H1 (cell line): ENCODE results near the gene UBE2E2. TPM values are rescaled to one million over a fixed set of nuclear protein-coding genes. Genes with fewer than 3 reads are reported as not detected.

Source experiments
- CTCF ChIA-PET: fragments of 300-600 bp; sonication (Branson Sonifier 250); formaldehyde crosslinking; loops from one replicate; lab custom pipeline; 2021; ENCODE audit not compliant: partially characterized antibody; lab: Charles Lee
- POLR2A ChIA-PET: fragments of 300-600 bp; sonication (Branson Sonifier 250); formaldehyde crosslinking; loops from one replicate; lab custom pipeline; 2021; ENCODE audit warnings: inconsistent platforms; ENCODE audit not compliant: partially characterized antibody; lab: Charles Lee
- DNase-seq, 2 experiments: peaks; one replicate each; pipeline versions ENCODE4 v3.0.0 to v3.0.0-alpha.2; 2010 to 2022; ENCODE audit warnings: low spot score in 2 of 2, low read depth in 1 of 2, mixed read lengths in 1 of 2
- FAIRE-seq: peaks from 2 replicates; lab custom pipeline; 2011; peaks lifted over from hg19 to GRCh38; lab: Jason Lieb, UNC
- H2AFZ ChIP-seq: 2 replicates; pipeline ENCODE4 v1.8.1; 2012; ENCODE audit warnings: low read length, inconsistent platforms
- H2AK5ac ChIP-seq: 2 replicates; pipeline ENCODE4 v1.6.1; 2013; ENCODE audit warnings: low read depth, low read length
- H2BK120ac ChIP-seq: replicated peaks from 2 replicates; pipeline ENCODE3; 2013; ENCODE audit warnings: low read depth, low read length, inconsistent platforms
- H2BK12ac ChIP-seq: 2 replicates; pipeline ENCODE4 v1.6.1; 2013; ENCODE audit warnings: low read depth, low read length
- H2BK15ac ChIP-seq: 2 replicates; pipeline ENCODE4 v1.6.1; 2013; ENCODE audit warnings: low read length
- H2BK20ac ChIP-seq: 2 replicates; pipeline ENCODE4 v1.6.1; 2013; ENCODE audit warnings: low read length
- H2BK5ac ChIP-seq: 2 replicates; pipeline ENCODE4 v1.6.1; 2013; ENCODE audit warnings: low read depth, low read length
- H3K14ac ChIP-seq: 2 replicates; pipeline ENCODE4 v1.6.1; 2013; ENCODE audit warnings: inconsistent platforms; ENCODE audit not compliant: insufficient read length
- H3K18ac ChIP-seq: 2 replicates; pipeline ENCODE4 v1.6.1; 2013; ENCODE audit warnings: low read length; ENCODE audit errors: extremely low read depth
- H3K23ac ChIP-seq: 2 replicates; pipeline ENCODE4 v1.6.1; 2013; ENCODE audit warnings: inconsistent platforms; ENCODE audit not compliant: insufficient read length
- H3K23me2 ChIP-seq: 2 replicates; pipeline ENCODE4 v1.6.1; 2013; ENCODE audit warnings: low read depth, low read length
- H3K27ac ChIP-seq: 2 replicates; pipeline ENCODE4 v1.6.1; 2011; ENCODE audit warnings: low read depth, low read length, inconsistent platforms
- H3K27me3 ChIP-seq, 4 experiments: replicated peaks in 1 of 4; 1 replicate in 1 of 4; 2 replicates in 3 of 4; pipeline versions ENCODE4 v1.6.1 to v1.8.1; 2011 to 2013; ENCODE audit warnings: low read length in 3 of 4, mild to moderate bottlenecking in 3 of 4, inconsistent platforms in 2 of 4, mixed read lengths in 2 of 4, moderate library complexity in 1 of 4; ENCODE audit not compliant: control insufficient read depth in 3 of 4, insufficient read depth in 3 of 4; ENCODE audit errors: extremely low read depth in 1 of 4
- H3K36me3 ChIP-seq, 4 experiments: 2 replicates each; pipeline versions ENCODE4 v1.6.1 to v1.8.1; 2011 to 2013; ENCODE audit warnings: mild to moderate bottlenecking in 4 of 4, low read length in 3 of 4, moderate library complexity in 2 of 4, control low read depth in 1 of 4, inconsistent platforms in 1 of 4; ENCODE audit not compliant: insufficient read depth in 4 of 4, control insufficient read depth in 2 of 4
- H3K4ac ChIP-seq: replicated peaks from 2 replicates; pipeline ENCODE3; 2013; ENCODE audit warnings: low read length, low read depth, mixed read lengths, inconsistent platforms; ENCODE audit not compliant: insufficient read length
- H3K4me1 ChIP-seq, 4 experiments: replicated peaks in 1 of 4; 1 replicate in 1 of 4; 2 replicates in 3 of 4; pipeline versions ENCODE4 v1.6.1 to v1.8.1; 2011 to 2013; ENCODE audit warnings: low read length in 3 of 4, inconsistent platforms in 2 of 4, mixed read lengths in 1 of 4; ENCODE audit not compliant: insufficient read depth in 4 of 4, control insufficient read depth in 3 of 4
- H3K4me2 ChIP-seq, 2 experiments: 2 replicates each; pipeline versions ENCODE4 v1.6.1 to v1.8.1; 2011 to 2013; ENCODE audit warnings: low read depth in 2 of 2, low read length in 2 of 2, control low read depth in 1 of 2, inconsistent platforms in 1 of 2, mild to moderate bottlenecking in 1 of 2; ENCODE audit not compliant: insufficient read depth in 1 of 2
- H3K4me3 ChIP-seq, 4 experiments: fragments of 200-600, 300-600 bp in 1 of 4; sonication (generic), shearing (Covaris generic), sonication (Bioruptor Twin) in 1 of 4; 2 replicates each; pipeline versions ENCODE4 v1.5.1 to v1.8.1; 2011 to 2016; ENCODE audit warnings: low read length in 4 of 4, low read depth in 3 of 4, control low read depth in 2 of 4, inconsistent platforms in 2 of 4, mild to moderate bottlenecking in 2 of 4, mixed read lengths in 1 of 4, moderate library complexity in 1 of 4; ENCODE audit not compliant: insufficient read depth in 2 of 4; ENCODE audit errors: extremely low read depth in 1 of 4
- H3K56ac ChIP-seq: replicated peaks from 2 replicates; pipeline ENCODE3; 2013; ENCODE audit warnings: low read depth, mild to moderate bottlenecking, mixed read lengths, low read length, inconsistent platforms; ENCODE audit not compliant: insufficient read length
- H3K79me1 ChIP-seq: 2 replicates; pipeline ENCODE4 v1.6.1; 2013; ENCODE audit warnings: low read depth, low read length, control low read depth
- H3K79me2 ChIP-seq, 2 experiments: 2 replicates each; pipeline versions ENCODE4 v1.6.1 to v1.8.1; 2012 to 2013; ENCODE audit warnings: low read length in 2 of 2, mild to moderate bottlenecking in 2 of 2, inconsistent platforms in 1 of 2; ENCODE audit not compliant: insufficient read depth in 2 of 2, control insufficient read depth in 1 of 2
- H3K9ac ChIP-seq, 4 experiments: replicated peaks in 1 of 4; 1 replicate in 1 of 4; 2 replicates in 3 of 4; pipeline versions ENCODE4 v1.6.1 to v1.8.1; 2011 to 2013; ENCODE audit warnings: low read depth in 3 of 4, low read length in 3 of 4, control low read depth in 2 of 4, mild to moderate bottlenecking in 2 of 4, moderate library complexity in 2 of 4, inconsistent platforms in 1 of 4; ENCODE audit errors: extremely low read depth in 1 of 4
- H3K9me3 ChIP-seq, 2 experiments: 2 replicates each; pipeline versions ENCODE4 v1.6.1 to v1.8.1; 2012 to 2013; ENCODE audit warnings: mild to moderate bottlenecking in 2 of 2, moderate library complexity in 2 of 2, control low read depth in 1 of 2, inconsistent platforms in 1 of 2, low read depth in 1 of 2, low read length in 1 of 2, mixed read lengths in 1 of 2; ENCODE audit not compliant: insufficient read depth in 2 of 2
- H4K20me1 ChIP-seq, 2 experiments: replicated peaks in 1 of 2; 2 replicates each; pipeline versions ENCODE3 to v1.8.1; 2011 to 2013; ENCODE audit warnings: inconsistent platforms in 2 of 2, low read length in 2 of 2, mild to moderate bottlenecking in 1 of 2; ENCODE audit not compliant: insufficient read depth in 2 of 2, control insufficient read depth in 1 of 2
- H4K5ac ChIP-seq: 2 replicates; pipeline ENCODE4 v1.6.1; 2013; ENCODE audit warnings: low read length, low read depth, mixed read lengths, inconsistent platforms; ENCODE audit not compliant: insufficient read length
- H4K8ac ChIP-seq: 2 replicates; pipeline ENCODE4 v1.8.0; 2013; ENCODE audit warnings: mild to moderate bottlenecking, moderate library complexity, low read length, inconsistent platforms; ENCODE audit not compliant: insufficient read depth; ENCODE audit errors: extremely low read depth
- H4K91ac ChIP-seq: replicated peaks from 2 replicates; pipeline ENCODE3; 2013; ENCODE audit warnings: low read length, mixed read lengths, inconsistent platforms; ENCODE audit not compliant: insufficient read length
- CREB1 ChIP-seq: IDR thresholded peaks from 2 replicates; pipeline ENCODE4 v1.6.1; 2012; ENCODE audit warnings: inconsistent platforms
- HDAC6 ChIP-seq: IDR thresholded peaks from one replicate; pipeline ENCODE4 v1.7.1; 2012; ENCODE audit warnings: low read depth, mild to moderate bottlenecking, inconsistent platforms, low read length, moderate library complexity
- NANOG ChIP-seq: IDR thresholded peaks from 2 replicates; pipeline ENCODE4 v1.6.1; 2011; ENCODE audit warnings: low read length, low read depth, mild to moderate bottlenecking, inconsistent platforms; ENCODE audit not compliant: insufficient read depth, poor library complexity, severe bottlenecking
- NRF1 ChIP-seq: IDR thresholded peaks from 2 replicates; pipeline ENCODE4 v1.6.1; 2011; ENCODE audit warnings: mild to moderate bottlenecking, low read depth, low read length, improper control_type of control experiment
- POLR2A ChIP-seq, 2 experiments: IDR thresholded peaks; 1 replicate in 1 of 2; 2 replicates in 1 of 2; pipeline ENCODE4 v1.6.1; 2011; ENCODE audit warnings: low read depth in 2 of 2, low read length in 2 of 2, mild to moderate bottlenecking in 2 of 2; ENCODE audit errors: control extremely low read depth in 1 of 2
- SIRT6 ChIP-seq: IDR thresholded peaks from one replicate; pipeline ENCODE4 v1.7.1; 2012; ENCODE audit warnings: low read length, inconsistent platforms
- SRF ChIP-seq: IDR thresholded peaks from 2 replicates; pipeline ENCODE4 v1.6.1; 2011; ENCODE audit warnings: mild to moderate bottlenecking, low read depth, low read length, moderate library complexity
- ZNF274 ChIP-seq: IDR thresholded peaks from 2 replicates; pipeline ENCODE4 v1.7.0; 2012; ENCODE audit warnings: low read length, borderline replicate concordance; ENCODE audit errors: extremely low read depth
- WGBS, 2 experiments: shearing (Covaris generic) in 1 of 2; methylation state at CpG; one replicate each; pipeline versions ENCODE4 v1.1.6 to v1.1.7; 2013 to 2015; ENCODE audit warnings: low lambda C conversion rate in 2 of 2, mixed read lengths in 2 of 2, inconsistent platforms in 1 of 2, low coverage in 1 of 2, missing lambda C conversion rate in 1 of 2; ENCODE audit not compliant: insufficient replicate concordance in 2 of 2, insufficient coverage in 1 of 2, insufficient read length in 1 of 2; ENCODE audit errors: extremely low coverage in 1 of 2, missing lambda C conversion rate in 1 of 2; 5-methylcytosine and 5-hydroxymethylcytosine counted together
- polyA plus RNA-seq, 7 experiments: library from polyadenylated mRNA; depleted of rRNA in 3 of 7; stranded (reverse) in 5 of 7; unstranded in 2 of 7; fragments of >200 nt in 5 of 7; fragments of 200-250 nt in 2 of 7; gene quantifications; 1 replicate in 5 of 7; 2 replicates in 1 of 7; 4 replicates in 1 of 7; pipeline versions ENCODE4 v1.2.1 to v1.2.3, GENCODE V29; 2011 to 2013; ENCODE audit warnings: missing spikeins in 2 of 7, mixed read lengths in 2 of 7
- total RNA-seq: library from RNA; stranded (reverse); fragmentation: NEBNext Ultra II Directional; extraction: Animal tissue kit (Norgen Biotek cat#: 25700); gene quantifications from 2 replicates; pipeline ENCODE4 v1.2.1, GENCODE V29; 2021

UBE2E2 gene
- total and polyA plus RNA-seq, 2 of the 8 experiments (the other 6 are each of a cell fraction or from before 2014, with no cell fraction given): 57.6 to 70.6 TPM

DNA sequence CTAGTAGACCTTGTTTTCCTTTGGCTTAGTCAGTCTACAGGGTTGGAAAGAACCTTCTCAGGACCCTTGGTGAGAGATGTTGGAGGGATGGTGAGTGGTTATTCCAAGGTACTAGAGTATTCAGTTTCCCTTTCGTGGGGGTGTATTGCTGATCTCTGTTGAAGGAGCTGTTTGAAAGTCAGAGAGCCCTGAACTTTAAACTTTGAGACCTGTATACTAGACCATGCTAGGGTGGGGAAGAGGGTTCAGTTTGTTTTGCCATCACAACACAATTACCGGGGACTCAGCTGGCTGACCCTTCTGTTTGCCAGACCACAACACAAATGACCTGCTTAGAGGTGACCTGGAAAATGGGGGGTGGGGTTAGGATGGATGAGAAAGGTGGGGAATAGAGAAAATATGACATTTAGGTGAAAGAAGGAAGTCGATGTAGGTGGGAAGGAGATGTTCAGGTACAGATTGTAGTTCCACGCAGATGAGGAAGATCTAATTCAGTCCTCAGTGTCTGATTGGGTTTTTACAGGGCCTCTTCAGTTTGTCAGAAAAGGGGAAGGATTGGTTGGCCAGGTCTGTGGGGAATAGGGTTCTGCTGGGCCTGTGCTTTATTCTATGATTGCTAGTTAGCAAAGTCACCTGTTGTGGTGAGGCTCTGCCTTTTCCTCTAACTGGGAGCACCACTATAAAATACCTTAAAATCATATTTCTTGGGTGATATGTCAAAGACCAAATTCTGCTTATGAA lies 6.8 kb downstream of the UBE2E2 start:
- peaks cover 0 to 3% (median under 1%) of the 10 kb centered on the region in 4 experiments; a peak in 2 of 7 replicates for H3K4me1 ChIP-seq
- H2BK5ac ChIP-seq: no peak overlapping the region
- no peak for TF ChIP-seq CREB1
- no peak for TF ChIP-seq POLR2A (IDR thresholded peaks at IDR 0.05; ENCODE audit: control extremely low read depth in 1 of 2, low read depth in 2 of 2, low read length in 2 of 2)
- no peak for TF ChIP-seq ZNF274
- no peak for TF ChIP-seq HDAC6
- TF ChIP-seq NANOG: no peak
- no peak for TF ChIP-seq NRF1
- TF ChIP-seq SIRT6: no peak
- TF ChIP-seq SRF: no peak
- TF ChIP-seq, all 59 proteins: peak for 0
- Histone ChIP-seq H3K4me3 (no peak overlapping the region), H3K79me2 (peaks cover 0 to 86% of the 10 kb centered on the region in 2 experiments; a peak in 2 of 4 replicates), H3K27ac (no peak overlapping the region), H2BK12ac (no peak overlapping the region), H2AFZ (no peak overlapping the region), H3K23ac (no peak overlapping the region), H3K18ac (no peak overlapping the region), H2BK15ac (no peak overlapping the region), H2BK120ac (no peak overlapping the region), H4K91ac (no peak overlapping the region), H3K4ac (no peak overlapping the region), H3K36me3 (no peaks in the 10 kb centered on the region), H4K8ac (no peak overlapping the region), H4K5ac (no peak overlapping the region), H3K9me3 (no peaks in the 10 kb centered on the region), H3K9ac (no peak overlapping the region), H2BK20ac (no peak overlapping the region), H2AK5ac (no peak overlapping the region), H4K20me1 (peaks cover 0 to 4% of the 10 kb centered on the region in 2 experiments), H3K23me2 (no peaks in the 10 kb centered on the region), H3K14ac (no peak overlapping the region), H3K27me3 (no peaks in the 10 kb centered on the region), H3K56ac (no peak overlapping the region), H3K79me1 (no peaks in the 10 kb centered on the region; the same call in 1 of the 2 replicates), H3K4me2 (no peak overlapping the region)
- FAIRE-seq: no peak
- WGBS, 2 experiments: 72 to 100% methylated on average over 1 to 4 of the region's 4 CpGs
- POLR2A ChIA-PET: no interaction called here
- DNase-seq: no peak
- CTCF ChIA-PET: no interaction called here
